ENCODE measurements around the gene CALR3.
"Not testable (repeated sequence)": the region's sequence is repeated elsewhere in the genome, so short reads cannot be mapped to it uniquely, and the experiment has no call there.

The CALR3 gene

DNA sequence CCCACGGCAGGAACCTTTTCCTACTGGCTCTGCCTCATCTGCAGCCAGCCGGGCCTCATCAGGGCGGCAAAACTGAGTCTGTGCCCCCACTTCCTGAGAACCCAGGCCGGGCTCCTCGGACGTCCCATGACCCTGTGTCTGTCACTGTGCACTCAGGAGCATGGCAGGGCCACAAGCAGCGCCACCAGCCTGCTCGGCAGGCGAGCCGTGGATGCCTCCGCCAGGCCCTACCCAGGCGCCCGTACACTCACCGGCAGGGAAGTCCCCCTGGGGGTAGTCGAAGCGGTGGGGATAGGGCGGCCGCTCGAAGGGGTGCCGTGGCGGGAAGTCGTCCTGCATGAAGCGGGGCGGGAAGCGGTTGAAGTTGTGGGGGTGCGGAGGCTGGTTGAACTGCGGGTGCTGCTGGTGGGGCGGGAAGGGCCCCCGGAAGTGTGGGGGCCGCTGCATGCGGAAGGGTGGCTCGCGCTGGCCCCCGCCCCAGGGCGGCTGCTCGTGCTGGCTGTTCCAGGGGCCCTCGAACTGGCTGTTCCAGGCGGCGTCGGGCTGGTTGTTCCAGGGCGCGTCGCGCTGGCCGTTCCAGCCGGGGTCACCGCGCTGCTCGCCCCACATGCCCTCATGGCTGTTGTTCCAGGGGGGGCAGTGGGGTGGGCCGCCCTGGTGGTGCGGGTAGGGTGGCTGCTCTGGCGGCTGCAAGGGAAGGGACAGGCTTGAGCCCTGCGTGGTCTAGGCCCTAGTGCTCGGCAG is 29.2 kb upstream of the CALR3 start:
- no peak for DNase-seq

GRCh38 chr19:16522559-16523377 is 26.8 kb upstream of the CALR3 start:
- DNase-seq: no peak

GRCh38 chr19:16521715-16522289 is 25.8 kb upstream of the CALR3 start:
- no peak for DNase-seq

- no peak for DNase-seq
Measured at GRCh38 chr19:16520986-16521624, 25.1 kb upstream of the CALR3 start.

GRCh38 chr19:16520074-16520973 is 24.4 kb upstream of the CALR3 start:
- no peak for DNase-seq

DNA sequence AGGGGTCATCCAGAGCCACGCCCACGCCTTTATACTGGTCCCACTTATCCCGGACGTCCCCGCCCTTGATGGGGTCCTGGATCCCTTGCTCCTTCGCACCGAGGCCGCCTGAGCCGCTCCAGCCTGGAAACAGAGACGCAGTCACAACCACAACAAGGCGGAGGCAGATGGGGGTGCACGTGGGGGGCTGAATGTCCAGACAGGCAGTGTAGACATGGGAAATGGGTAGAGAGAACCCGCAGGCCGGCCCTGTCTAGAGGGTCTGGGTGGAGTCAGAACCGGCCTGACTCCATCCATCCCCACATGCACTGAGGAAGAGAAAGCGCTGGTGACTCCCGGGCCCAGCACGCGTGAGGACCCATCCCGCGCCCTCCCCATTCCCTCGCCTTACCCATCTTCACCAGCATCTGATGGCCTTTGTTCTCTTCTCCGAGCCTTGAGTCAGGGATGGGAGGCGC is 23.3 kb upstream of the CALR3 start:
- no peak for DNase-seq

GRCh38 chr19:16518483-16519229 is 22.7 kb upstream of the CALR3 start:
- no peak for DNase-seq

DNA sequence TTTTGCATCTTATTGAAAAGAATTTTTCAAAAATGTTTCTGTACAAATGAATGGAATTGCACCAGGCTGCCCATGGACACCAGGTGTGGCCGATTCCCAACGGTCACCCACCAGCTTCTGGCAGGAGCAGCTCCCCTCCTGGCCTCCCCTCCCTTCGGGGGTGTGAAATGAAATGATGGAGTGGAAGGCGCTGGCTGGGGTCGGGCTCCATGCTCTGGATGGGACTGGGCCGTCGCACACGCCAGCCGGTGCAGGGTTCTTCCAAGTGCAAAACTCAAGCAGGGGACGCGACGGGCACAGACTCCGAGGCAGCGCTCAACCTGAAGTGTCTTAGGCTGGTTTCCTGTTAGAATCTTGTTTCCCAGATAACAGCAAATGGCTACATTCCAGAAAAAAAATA is 22.1 kb upstream of the CALR3 start:
- no peak for DNase-seq

DNA sequence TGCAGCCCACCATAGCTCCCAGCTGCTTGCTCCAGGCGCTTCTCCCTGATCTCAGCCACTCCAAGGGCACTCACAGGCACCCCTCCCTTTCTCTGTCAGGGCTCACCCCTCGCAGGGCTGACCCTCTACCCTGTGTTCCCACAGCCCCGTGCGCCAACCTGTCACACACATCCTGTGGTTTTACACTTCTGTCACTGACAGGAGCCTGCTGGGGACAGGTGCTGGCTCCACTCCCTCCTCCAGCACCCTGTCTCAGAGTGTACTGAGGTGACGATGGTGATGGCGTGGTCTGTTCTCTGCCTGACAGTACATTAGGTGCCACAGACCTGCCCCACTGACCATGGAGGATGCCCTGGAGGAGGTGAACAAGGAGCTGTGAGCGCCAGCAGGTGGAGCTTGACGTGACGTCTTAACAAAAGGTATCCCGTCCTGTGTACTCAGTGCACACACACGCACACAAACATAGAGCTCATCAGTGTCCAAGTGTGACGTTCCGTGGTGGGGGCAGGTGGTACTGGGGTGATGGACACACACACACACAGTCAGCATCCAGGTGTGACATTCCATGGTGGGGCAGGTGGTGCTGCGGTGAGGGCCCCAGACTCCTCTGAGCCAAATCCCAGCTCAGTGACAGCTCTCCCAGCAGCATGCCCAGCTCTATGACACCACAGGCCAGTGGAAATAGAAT is 21.1 kb upstream of the CALR3 start:
- no peak for DNase-seq

DNA sequence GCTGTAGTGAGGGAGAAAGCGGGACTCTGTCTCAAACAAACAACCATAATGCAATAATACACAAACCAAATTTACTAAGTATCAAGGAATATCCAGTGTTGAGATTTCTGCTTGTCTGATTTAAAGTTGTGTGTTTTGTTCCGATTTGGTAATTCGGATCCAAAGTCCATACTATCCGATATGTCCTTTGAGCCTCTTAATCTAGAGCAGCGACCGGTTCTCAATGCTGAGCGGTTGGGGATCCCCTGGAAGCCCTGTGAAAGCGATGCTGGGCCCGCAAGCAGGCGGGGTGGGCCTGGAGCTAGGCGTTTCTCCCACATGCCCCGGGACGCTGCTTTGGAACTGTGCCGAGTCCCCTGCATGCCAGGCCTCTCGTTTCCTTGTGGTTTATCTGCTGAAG is 20.4 kb upstream of the CALR3 start:
- no peak for DNase-seq

- DNase-seq: no peak
Measured at GRCh38 chr19:16514383-16515019, 18.5 kb upstream of the CALR3 start.

DNA sequence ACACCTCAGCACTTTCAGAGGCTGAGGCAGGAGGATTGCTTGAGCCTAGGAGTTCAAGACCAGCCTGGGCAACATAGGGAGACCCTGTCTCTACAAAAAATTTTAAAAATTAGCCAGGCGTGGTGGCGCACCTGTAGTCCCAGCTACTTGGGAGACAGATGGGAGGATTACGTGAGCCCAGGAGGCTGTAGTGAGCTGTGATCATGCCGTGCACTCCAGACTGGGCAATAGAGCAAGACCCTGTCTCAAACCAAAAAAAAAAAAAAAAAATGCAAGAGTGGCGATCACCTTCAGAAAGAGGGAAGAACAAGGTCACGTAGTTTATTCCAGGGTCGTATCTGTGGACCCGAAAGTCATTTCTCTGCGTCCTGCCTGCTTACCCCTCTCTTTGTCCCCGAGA is 16.6 kb upstream of the CALR3 start:
- DNase-seq: not testable (repeated sequence)

- DNase-seq: no peak
Measured at GRCh38 chr19:16509141-16510061, 13.4 kb upstream of the CALR3 start.

- no peak for DNase-seq
Measured at GRCh38 chr19:16508546-16508945, 12.6 kb upstream of the CALR3 start.

DNA sequence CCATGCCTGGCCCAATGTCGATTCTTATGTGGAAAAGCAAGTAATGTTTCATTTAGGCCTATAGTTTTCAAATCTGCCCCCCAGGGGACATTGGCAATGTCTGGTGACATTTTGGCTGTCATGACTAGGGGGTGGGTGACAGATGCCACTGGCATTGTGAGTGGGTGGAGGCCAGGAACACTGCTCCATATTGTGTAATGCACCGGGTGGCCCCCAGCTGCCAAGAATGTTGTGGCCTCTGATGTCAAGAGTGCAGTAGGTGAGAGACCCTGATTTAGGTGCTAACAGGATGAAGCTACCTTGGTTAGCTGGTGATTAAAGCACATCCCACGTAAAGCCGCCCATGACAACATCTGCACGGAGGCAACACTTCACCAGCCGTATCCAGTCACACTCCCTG is 11.0 kb upstream of the CALR3 start:
- DNase-seq: no peak

- DNase-seq: not testable (repeated sequence)
Measured at GRCh38 chr19:16506161-16506560, 10.2 kb upstream of the CALR3 start.

DNA sequence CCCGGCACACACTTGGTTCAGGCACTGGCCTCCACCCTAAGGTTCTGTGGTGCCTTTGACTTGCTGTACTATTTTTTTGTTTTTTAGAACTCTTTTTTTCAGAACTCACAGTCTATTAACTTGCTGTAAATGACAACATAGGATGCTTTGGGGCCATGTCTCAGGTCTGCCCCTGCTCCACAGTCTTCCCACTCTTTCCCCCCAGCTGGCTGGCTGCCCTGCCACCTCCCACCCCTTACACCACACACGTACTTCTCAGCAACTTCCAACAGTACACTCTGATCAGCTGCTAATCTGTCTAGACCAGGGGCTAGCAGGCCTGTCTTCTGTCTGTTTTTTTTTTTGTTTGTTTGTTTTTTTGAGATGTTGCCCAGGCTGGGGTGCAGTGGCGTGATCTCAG is 8.3 kb upstream of the CALR3 start:
- DNase-seq: no peak

DNA sequence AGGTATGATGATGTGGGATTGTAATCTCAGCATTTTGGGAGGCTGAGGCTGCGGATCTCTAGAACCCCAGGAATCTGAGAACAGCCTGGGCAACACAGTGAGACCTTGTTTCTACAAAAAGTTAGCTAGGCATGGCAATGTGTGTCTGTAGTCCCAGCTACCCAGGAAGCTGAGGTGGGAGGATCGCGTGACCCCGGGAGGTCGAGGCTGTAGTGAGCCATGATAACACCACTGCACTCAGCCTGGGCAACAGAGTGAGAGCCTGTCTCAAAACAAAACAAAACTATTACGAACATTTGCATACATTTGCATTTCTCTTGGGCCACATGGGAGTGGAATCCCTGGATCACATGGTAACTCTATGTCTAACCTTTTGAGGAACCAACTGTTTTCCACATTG is 1.9 kb upstream of the CALR3 start:
- DNase-seq: no peak

DNA sequence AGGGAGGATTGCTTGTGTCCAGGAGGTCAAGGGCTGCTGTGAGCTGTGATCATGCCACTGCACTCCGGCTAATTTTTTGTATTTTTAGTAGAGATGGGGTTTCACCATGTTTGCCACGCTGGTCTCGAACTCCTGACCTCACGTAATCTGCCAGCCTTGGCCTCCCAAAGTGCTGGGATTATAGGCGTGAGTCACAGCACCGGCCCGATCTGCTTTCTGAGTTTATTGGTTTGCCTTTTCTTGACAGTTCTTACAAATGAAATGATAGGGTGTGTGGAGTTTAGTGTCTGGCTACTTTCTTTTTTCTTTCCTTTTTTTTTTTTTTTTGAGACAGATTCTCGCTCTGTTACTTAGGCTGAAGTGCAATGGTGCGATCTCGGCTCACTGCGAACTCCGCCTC is 1.1 kb upstream of the CALR3 start:
- DNase-seq: no peak

All from NCI-H1048 (cell line).